ENCODE data around the gene SNX13. TPM values are rescaled to one million over a fixed set of nuclear protein-coding genes. Genes with fewer than 3 reads are reported as not detected.

The SNX13 gene
- total and polyA plus RNA-seq, 7 donors, result 8.0 to 59.2 (median 37.5) TPM

GRCh38 chr7:17745610-17746009 is 194.7 kb downstream of the SNX13 start:
- H3K36me3 ChIP-seq (ENCODE audit: insufficient read depth in 1 of 2, low read depth in 1 of 2), result no peaks in the 10 kb centered on the region
- no peaks in the 10 kb centered on the region for H3K9me3 ChIP-seq
- ATAC-seq, result no peak
- no peaks in the 10 kb centered on the region for H3K27me3 ChIP-seq (ENCODE audit: insufficient read depth in 3 of 3, low read length in 2 of 3)
- TF ChIP-seq CTCF (IDR thresholded peaks at IDR 0.05), result no peak
- H3K4me3 ChIP-seq, result no peak overlapping the region
- H3K4me1 ChIP-seq, result no peaks in the 10 kb centered on the region
- no peak for DNase-seq
- no peak overlapping the region for H3K27ac ChIP-seq
- intact Hi-C loops (cut with DNase I), result no loop called here

GRCh38 chr7:17743316-17743715 is 197.0 kb downstream of the SNX13 start:
- Histone ChIP-seq H3K4me3 (no peak overlapping the region), H3K4me1 (no peaks in the 10 kb centered on the region), H3K27ac (no peak overlapping the region), H3K36me3 (ENCODE audit: insufficient read depth in 1 of 2, low read depth in 1 of 2) (no peaks in the 10 kb centered on the region), H3K27me3 (ENCODE audit: insufficient read depth in 3 of 3, low read length in 2 of 3) (no peaks in the 10 kb centered on the region), H3K9me3 (no peaks in the 10 kb centered on the region)
- WGBS, 3 donors, result 32 to 57% (median 38%) methylated on average over 3 of the region's 3 CpGs
- DNase-seq (no peak), ATAC-seq (no peak)
- TF ChIP-seq CTCF (IDR thresholded peaks at IDR 0.05), result no peak
- intact Hi-C loops (cut with DNase I), result no loop called here

GRCh38 chr7:17741426-17741825 is 198.9 kb downstream of the SNX13 start:
- Histone ChIP-seq H3K4me1 (no peaks in the 10 kb centered on the region), H3K27me3 (ENCODE audit: insufficient read depth in 3 of 3, low read length in 2 of 3) (no peaks in the 10 kb centered on the region), H3K9me3 (no peaks in the 10 kb centered on the region), H3K4me3 (no peak overlapping the region), H3K27ac (no peak overlapping the region), H3K36me3 (ENCODE audit: insufficient read depth in 1 of 2, low read depth in 1 of 2) (no peaks in the 10 kb centered on the region)
- ATAC-seq (no peak), DNase-seq (no peak)
- WGBS, 3 donors, result 73 to 88% (median 79%) methylated on average over 2 of the region's 2 CpGs
- intact Hi-C loops (cut with DNase I), result no loop called here
- TF ChIP-seq CTCF (IDR thresholded peaks at IDR 0.05), result no peak

Other genes starting within 250 kb of the SNX13 start
- not detected for gene PRPS1L1, start 87.4 kb upstream of the SNX13 start, total RNA-seq
- gene PRPS1L1, start 87.4 kb upstream of the SNX13 start, polyA plus RNA-seq, result not detected